GM03348 (cell line): ENCODE measurements around the gene PPCS.
"Not testable (repeated sequence)": the region's sequence is repeated elsewhere in the genome, so short reads cannot be mapped to it uniquely, and the experiment has no call there.

Source experiments
- DNase-seq: peaks from one replicate; pipeline ENCODE4 v3.0.0; 2012; ENCODE audit warnings: low spot score

The PPCS gene

DNA sequence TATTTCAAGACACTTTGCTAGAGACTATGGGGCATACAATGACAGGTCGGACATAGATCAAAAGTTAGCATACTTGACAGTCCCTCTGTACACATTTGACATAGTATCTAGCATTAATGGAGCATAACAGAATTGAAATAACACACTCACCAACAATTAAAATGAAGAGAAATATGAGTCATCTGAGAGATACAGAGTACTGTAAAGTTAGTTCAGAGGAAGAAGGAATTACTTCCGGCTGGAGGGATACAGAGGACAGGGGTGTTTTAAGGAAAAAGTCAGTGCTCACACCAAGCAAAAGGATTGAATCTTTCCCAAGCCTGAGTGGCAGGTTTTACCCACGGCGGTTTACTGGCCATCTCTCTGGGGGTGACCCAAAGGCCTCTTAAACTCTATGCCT is 3.0 kb upstream of the PPCS start:
- no peak for DNase-seq

DNA sequence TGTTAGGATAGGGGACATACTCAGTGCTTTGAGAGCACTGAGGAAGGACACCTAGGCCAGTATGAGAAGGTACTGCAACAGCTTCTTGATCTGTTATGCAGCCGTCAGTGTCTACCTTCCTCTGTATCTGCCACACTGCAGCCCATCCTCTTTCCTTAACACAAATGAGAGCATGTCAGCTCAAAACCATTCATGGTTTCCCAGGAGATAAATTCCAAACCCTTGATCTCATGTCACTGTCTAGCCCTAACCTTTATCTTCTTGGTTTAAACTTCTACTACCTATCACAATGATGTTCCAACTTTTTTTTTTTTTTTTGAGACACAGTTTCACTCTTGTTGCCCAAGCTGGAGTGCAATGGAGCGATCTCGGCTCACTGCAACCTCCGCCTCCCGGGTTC is 1.9 kb upstream of the PPCS start:
- DNase-seq: no peak

DNA sequence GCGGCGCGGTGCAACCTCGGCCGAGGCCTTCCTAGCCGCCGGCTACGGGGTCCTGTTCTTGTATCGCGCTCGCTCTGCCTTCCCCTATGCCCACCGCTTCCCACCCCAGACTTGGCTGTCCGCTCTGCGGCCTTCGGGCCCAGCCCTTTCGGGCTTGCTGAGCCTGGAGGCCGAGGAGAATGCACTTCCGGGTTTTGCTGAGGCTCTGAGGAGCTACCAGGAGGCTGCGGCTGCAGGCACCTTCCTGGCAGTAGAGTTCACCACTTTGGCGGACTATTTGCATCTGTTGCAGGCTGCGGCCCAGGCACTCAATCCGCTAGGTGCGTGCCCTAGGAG is 379 bp downstream of the PPCS start:
- DNase-seq: peak; percentile 71

DNA sequence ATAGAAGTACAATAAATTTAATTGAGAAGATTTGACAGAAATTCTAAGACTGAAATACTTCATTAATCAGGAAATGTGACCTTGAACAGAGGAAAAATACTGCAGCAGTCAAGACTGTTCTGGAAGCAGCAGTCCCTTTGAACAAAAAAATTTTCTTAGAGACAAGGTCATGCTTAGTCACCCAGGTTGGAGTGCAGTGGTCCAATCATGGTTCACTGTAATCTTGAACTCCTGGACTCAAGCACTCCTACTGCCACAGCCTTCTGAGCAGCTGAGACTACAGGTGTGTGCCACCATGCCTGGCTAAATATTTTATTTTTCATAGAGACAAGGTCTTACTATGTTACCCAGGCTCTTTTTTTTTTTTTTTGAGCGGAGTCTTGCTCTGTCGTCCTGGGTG is 4.9 kb downstream of the PPCS start:
- DNase-seq: no peak

DNA sequence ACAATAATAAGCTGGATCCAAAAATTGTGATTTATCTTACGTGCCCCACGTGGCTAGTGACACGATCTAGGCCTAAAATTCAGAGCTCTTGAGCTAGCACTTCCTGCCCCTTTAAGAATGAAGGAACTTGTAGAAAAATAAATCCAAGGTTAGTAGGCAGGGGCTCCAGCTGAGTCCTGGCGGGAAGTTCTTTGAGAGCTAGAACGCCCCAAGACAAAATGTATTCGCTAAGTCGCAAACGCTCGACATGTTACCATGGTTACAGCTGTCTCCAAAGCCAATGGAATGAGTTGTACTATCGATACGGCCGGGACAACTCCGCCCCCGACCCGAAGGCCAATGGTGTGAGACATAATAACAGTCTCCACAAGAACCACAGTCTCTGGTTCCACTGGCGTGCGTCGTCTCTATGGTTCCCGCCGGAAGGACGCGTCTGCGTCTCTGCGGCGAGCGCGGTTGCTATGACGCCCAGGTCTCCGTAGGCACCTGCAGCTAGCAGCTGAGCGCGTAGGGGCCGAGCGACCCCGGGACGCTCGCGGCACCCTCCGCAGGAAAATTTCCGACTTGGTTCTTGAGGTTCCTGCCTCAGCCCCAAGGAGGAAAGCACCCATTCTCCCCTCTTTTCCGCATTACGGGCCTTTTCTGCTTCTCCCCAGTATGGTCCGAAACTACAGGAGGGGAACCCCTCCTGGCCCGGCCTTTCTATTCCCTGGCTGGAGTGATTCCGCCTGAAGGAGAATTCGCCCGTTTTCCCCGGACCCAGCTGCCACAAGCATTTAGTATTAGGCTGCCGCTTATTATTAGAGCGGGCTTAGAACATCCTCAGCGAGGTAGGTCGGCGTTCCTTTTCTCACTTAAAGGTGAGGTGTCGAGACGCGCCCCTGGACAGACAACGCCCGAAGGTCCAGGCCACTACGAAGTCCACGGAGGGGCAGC is 6.8 kb downstream of the PPCS start, which contains the start of gene CCDC30:
Gene CCDC30, plus strand, starts transcription at position 459 of the 936 bp plus-strand sequence. CDS start 17,266 bp downstream, outside the sequence.
- peak; percentile 99 for DNase-seq

DNA sequence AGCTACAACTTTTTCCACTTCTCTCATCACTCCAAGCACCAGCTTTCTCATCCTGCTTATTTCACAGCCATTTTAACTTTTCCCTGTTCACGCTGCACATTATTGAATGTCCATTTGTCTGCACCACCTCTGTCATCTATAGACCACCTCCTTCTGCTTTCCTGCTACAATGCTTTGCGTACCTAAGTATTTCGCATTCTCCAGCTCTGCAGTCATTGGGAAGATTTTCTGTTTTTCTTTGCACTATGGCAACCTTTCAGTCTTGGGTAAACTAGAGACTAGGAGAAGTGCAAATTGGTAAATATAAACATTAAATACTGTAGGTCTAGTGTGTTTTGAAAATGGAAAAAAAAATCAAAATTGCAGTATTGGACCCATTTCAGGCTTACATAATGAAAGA is 7.6 kb downstream of the PPCS start:
- DNase-seq: no peak

DNA sequence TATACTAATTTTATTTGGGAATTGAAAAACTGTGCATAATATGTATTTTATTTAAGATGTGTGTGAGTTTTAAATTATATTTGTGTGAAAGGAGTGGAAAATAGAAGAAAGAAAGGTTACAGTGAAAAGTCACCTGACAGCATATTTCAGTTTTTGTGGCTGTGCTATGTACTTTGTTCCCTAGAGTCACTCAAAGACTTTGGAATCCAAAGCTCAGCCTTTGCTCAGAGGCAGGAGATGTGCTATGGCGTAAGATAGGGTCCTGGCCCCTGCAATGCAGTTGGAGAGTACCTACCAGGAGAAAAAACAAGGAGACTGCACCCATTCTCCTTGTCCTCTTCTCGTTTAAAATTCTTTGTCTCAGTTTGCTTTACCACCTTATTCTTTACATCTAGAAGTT is 9.7 kb downstream of the PPCS start:
- DNase-seq: no peak

DNA sequence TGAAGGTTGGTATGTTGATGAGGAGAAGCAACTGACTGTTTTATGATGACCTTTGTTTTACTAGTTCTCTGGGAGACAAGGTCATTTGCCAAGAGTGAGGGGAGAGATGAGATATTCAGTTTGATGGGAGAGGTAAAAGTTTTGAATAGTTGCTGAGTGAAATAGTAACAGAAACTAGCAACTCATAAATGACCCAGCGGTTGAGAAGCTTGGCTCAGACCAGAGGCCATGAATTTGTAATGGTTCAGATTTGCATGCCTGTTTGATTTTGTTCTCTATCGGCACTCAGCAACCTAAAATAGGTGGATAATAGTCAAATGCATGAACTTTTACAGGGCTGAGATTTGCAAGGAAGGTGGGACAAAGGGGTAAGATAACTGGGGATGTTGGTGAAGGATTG is 13.4 kb downstream of the PPCS start:
- no peak for DNase-seq

DNA sequence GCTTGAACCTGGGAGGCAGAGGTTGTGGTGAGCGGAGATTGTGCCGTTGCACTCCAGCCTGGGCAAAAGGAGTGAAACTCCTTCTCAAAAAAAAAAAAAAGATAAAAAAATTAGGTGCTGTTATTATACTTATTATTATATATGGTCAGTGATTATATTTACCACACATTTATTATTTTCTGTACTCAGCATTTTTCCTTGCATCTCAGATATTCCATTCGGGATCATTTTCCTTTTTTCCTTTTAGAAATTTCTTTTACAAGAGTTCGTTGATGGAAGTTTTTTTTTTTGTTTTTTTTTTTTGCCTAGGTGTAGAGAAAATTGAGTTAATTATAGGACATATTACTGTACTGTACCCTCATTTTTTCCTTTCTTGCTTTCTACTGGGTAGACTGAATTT is 20.3 kb downstream of the PPCS start:
- no peak for DNase-seq

DNA sequence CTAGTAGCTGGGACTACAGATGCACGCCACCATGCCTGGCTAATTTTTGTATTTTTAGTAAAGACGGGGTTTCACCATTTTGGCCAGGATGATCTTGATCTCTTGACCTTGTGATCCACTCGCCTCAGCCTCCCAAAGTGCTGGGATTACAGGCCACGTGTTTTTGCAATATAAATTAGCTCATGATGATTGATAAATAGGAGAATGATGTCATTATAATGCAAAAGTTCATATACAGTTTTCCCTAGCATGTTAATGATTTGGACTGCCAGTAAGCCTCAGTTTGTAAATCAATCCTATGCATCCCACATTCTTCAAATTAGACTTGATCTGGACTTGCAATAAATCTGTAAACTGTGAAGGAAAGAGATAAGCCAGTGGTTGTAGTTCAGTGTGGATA is 21.0 kb downstream of the PPCS start:
- DNase-seq: not testable (repeated sequence)

DNA sequence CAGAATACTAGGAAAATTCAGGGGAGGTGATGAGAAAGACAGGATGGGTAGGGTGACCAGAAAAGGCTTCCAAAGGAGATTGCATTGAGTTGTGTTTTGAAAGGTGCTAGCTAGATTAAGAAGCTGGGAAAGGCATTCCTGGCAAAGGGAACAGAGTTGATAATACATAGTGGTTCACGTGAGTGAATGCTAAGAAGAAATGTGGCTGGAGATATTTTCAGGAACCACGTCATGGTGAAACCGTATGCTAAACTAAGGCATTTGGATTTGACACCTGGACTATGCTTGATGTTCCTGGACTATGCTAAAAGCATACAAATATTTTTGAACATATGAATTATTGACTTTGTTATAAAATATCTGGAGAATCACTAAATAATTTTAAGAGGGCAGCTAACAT is 21.4 kb downstream of the PPCS start:
- DNase-seq: no peak

DNA sequence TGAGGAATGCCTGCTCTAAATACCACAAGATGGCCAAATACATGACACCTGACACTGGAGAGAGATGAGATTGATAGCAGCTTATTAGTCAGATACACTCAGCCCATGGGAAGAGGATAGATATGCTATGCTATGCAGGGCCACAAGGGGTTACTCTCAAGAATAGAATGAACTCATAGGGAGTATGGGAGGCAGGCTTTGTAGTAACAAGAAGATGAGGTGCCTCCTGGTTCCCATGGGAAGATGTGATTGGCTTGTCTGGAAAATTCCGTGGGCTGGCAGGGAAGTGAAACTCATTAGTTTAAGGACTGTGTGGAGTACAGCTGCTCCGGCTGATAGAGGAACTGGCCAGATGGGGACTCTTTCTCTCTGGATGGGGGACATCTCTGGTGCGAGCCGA is 23.3 kb downstream of the PPCS start:
- no peak for DNase-seq

DNA sequence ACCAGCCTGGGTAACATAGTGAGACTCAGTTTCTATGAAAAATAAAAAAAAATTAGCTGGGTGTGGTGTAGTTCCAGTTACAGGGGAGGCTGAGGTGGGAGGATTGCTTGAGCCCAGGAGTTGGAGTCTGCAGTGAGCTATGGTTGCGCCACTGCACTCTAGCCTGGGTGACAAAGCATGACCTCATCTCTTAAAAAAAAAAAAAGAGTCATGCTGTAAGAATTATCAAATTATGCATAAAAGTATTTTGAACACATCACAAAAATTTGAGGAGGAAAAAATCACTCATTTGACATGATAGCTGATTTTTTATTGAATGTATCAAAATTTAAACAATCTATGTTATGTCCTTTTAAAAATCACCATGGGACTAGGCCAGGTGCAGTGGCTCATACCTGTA is 24.6 kb downstream of the PPCS start:
- DNase-seq: no peak

DNA sequence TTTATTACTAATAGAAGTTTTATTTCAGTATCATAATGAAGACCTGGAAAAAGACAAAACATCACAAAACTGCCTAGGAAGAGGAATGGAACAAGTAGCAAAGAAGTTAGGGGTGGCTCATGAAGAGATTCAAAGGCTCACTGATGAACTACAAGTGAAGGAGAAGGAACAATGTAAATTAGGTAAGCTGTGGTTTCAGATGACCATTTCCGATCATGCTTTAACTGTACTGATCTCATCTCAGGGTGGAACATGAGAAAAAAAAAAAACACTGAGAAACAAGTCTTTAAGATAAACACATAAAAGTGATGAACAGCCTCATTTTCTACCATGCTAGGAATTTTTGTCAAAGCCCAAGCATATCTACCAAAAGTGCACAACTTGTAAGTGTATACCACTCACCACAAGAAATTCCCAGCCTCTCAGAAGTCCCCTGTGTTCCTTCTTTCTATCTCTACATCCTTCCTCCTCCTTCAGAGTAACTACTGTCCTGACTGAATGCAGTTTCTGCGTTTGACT is 26.4 kb downstream of the PPCS start:
- DNase-seq: no peak

DNA sequence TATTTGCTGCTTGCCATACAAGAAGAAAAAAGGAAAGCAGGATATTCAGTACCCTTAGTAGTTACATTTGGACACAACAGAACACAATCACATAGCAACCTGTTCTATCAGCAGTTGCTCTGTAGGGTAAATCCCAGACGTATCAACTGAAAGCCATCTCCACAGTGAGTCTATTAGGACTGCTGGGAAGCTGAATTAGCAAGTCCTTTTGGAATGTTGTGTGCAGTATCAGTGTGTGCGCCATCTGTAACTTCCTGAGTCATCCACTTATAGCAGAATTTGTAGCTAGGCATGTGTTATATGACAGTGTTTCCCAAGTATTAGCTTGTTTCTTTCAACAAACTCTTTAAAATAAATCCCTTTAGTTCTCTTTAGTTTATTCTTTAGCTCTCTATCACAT is 28.0 kb downstream of the PPCS start:
- DNase-seq: peak; percentile 73

DNA sequence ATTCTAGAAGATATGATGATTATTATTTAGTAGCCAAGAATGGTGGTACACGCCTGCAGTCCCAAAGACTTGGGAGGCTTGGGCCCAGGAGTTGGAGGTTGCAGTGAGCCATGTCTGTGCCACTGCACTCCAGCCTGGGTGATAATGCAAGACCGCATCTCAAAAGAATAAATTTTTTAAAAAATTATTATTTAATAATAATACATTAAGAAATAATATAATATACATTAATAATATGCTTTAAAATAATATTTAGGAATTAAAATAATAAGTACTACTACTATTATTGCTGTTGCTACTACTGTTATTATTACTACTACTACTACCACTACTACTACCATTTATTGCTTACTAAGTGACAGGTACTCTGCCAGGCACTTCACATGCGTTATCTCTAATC is 33.9 kb downstream of the PPCS start:
- no peak for DNase-seq

DNA sequence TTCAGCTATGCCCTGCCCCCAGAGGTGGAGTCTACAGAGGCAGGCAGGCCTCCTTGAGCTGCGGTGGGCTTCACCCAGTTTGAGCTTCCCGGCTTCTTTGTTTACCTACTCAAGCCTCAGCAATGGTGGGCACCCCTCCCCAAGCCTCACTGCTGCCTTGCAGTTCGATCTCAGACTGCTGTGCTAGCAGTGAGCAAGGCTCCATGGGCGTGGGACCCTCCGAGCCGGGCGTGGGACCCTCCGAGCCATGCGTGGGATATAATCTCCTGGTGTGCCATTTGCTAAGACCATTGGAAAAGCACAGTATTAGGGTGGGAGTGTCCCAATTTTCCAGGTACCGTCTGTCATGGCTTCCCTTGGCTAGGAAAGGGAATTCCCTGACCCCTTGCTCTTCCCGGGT is 45.7 kb downstream of the PPCS start:
- not testable (repeated sequence) for DNase-seq

DNA sequence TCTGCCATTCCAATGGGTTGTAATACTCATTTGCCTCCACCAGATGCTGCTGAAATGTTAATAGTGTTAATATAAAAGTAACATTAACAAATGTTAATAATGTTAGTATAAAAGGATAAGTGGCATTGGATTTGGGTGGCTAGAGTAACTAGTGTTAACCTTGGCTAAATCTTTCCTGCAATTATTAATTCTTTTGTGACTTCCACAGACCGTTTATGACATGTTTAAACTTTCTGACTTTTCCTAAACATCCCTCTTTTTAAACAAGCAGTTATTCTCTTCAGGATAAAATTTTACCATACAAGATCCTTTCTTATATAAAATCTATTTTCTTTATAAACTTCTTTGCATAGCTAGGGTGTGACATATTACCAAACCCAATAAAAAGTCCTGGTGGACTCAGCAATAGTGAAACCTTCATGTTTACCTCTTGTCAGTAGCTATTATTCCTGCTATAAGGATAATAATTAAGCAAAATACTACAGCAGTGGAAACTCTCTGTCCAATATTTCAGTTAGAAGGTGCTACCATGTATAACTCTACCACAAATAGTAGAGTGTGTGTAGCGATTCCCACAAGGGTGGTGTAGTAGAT is 48.3 kb downstream of the PPCS start:
- DNase-seq: no peak

DNA sequence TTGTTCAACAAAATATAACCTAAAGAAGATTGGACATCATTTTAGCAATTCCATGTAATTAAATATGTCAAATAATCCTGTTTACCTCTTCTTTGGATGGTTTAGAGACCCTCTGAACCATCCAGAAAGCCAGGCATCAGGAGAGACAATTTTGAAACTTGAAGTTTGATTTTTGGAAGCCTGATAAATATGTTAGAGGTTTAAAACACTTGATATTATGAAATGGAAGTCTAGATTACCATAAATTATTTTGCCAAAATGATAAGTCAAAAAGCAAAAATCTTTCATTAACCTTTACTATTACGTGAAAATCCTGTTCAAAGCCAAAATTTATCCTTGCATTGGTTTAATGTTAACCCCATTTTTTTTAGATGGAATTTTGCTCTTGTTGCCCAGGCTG is 50.2 kb downstream of the PPCS start:
- no peak for DNase-seq
